ENCODE results near the gene JAK1.
A peak's percentile ranks its signal among the peaks of the same experiment; 100 is the strongest.

Gene JAK1

GRCh38 chr1:64973061-64973647 lies 6.8 kb upstream of the JAK1 start:
- Histone ChIP-seq H3K27me3 (ENCODE audit: low read depth, low read length) (no peaks in the 10 kb centered on the region), H3K9ac (ENCODE audit: low read length) (no peak overlapping the region), H3K9me3 (ENCODE audit: insufficient read depth, low read length) (no peaks in the 10 kb centered on the region), H3K27ac (ENCODE audit: low read length) (no peak overlapping the region), H2AFZ (ENCODE audit: low read depth, low read length) (no peak overlapping the region), H3K4me1 (ENCODE audit: low read length) (no peaks in the 10 kb centered on the region), H3K79me2 (ENCODE audit: low read length) (no peaks in the 10 kb centered on the region), H3K36me3 (replicated peaks; ENCODE audit: low read depth, low read length) (no peaks in the 10 kb centered on the region), H3K4me3 (ENCODE audit: low read length) (no peak overlapping the region), H3K4me2 (ENCODE audit: low read length) (no peak overlapping the region), H4K20me1 (ENCODE audit: insufficient read depth, low read length) (no peaks in the 10 kb centered on the region)
- TF ChIP-seq, protein P1, sequence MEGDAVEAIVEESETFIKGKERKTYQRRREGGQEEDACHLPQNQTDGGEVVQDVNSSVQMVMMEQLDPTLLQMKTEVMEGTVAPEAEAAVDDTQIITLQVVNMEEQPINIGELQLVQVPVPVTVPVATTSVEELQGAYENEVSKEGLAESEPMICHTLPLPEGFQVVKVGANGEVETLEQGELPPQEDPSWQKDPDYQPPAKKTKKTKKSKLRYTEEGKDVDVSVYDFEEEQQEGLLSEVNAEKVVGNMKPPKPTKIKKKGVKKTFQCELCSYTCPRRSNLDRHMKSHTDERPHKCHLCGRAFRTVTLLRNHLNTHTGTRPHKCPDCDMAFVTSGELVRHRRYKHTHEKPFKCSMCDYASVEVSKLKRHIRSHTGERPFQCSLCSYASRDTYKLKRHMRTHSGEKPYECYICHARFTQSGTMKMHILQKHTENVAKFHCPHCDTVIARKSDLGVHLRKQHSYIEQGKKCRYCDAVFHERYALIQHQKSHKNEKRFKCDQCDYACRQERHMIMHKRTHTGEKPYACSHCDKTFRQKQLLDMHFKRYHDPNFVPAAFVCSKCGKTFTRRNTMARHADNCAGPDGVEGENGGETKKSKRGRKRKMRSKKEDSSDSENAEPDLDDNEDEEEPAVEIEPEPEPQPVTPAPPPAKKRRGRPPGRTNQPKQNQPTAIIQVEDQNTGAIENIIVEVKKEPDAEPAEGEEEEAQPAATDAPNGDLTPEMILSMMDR (IDR thresholded peaks at IDR 0.05; ENCODE audit: low read depth, low read length) = no peak
- no peak for TF ChIP-seq EZH2phosphoT487 (IDR thresholded peaks at IDR 0.05; ENCODE audit: low read depth)

- no peak overlapping the region for H2AFZ ChIP-seq (ENCODE audit: low read depth, low read length)
- H3K36me3 ChIP-seq (replicated peaks; ENCODE audit: low read depth, low read length) = no peaks in the 10 kb centered on the region
- no peak overlapping the region for H3K27ac ChIP-seq (ENCODE audit: low read length)
- H3K9ac ChIP-seq (ENCODE audit: low read length) = no peak overlapping the region
- TF ChIP-seq, protein P1 (IDR thresholded peaks at IDR 0.05; ENCODE audit: low read depth, low read length) = peak; percentile 6; the same call in 1 of the 2 replicates
- no peak for TF ChIP-seq EZH2phosphoT487 (IDR thresholded peaks at IDR 0.05; ENCODE audit: low read depth)
- peaks cover 13% of the 10 kb centered on the region; the same call in 1 of the 2 replicates for H4K20me1 ChIP-seq (ENCODE audit: insufficient read depth, low read length)
- no peak overlapping the region for H3K4me3 ChIP-seq (ENCODE audit: low read length)
- no peaks in the 10 kb centered on the region for H3K9me3 ChIP-seq (ENCODE audit: insufficient read depth, low read length)
- H3K4me1 ChIP-seq (ENCODE audit: low read length) = peaks cover 13% of the 10 kb centered on the region
- peaks cover 3% of the 10 kb centered on the region for H3K27me3 ChIP-seq (ENCODE audit: low read depth, low read length)
- H3K4me2 ChIP-seq (ENCODE audit: low read length) = no peak overlapping the region
- H3K79me2 ChIP-seq (ENCODE audit: low read length) = peaks cover 18% of the 10 kb centered on the region
Measured at GRCh38 chr1:64969305-64970046, 3.1 kb upstream of the JAK1 start.

DNA sequence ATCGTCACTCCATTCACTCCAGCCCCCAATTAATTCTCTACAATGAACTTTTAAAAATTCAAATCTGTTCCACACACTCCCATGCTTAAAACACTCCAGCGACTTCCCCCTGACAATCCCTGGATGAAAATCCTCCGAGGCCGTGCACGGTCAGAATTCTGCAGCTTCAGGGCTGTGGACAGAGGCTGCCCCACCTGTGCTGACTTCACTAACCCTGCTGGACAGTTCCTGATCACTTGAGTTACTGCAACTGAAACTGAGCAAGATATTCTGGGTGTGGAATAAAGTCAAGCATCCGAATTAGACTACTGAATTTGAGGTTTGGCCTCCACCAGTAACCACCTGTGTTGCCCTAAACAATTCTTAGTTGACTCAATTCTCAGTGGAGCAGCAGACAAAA lies 1.0 kb upstream of the JAK1 start:
- Histone ChIP-seq H3K36me3 (replicated peaks; ENCODE audit: low read depth, low read length) (no peaks in the 10 kb centered on the region), H4K20me1 (ENCODE audit: insufficient read depth, low read length) (peaks cover 22% of the 10 kb centered on the region), H3K79me2 (ENCODE audit: low read length) (peaks cover 39% of the 10 kb centered on the region), H3K27ac (ENCODE audit: low read length) (no peak overlapping the region), H3K4me2 (ENCODE audit: low read length) (peak overlapping the region; percentile 90), H3K9me3 (ENCODE audit: insufficient read depth, low read length) (no peaks in the 10 kb centered on the region), H3K27me3 (ENCODE audit: low read depth, low read length) (peaks cover 3% of the 10 kb centered on the region), H2AFZ (ENCODE audit: low read depth, low read length) (0 out of 2 replicates have a peak overlapping the region, but pooled peaks have one; percentile 73), H3K9ac (ENCODE audit: low read length) (peak overlapping the region; percentile 65; the same call in 1 of the 2 replicates), H3K4me3 (ENCODE audit: low read length) (peak overlapping the region; percentile 87), H3K4me1 (ENCODE audit: low read length) (peaks cover 34% of the 10 kb centered on the region)
- no peak for TF ChIP-seq EZH2phosphoT487 (IDR thresholded peaks at IDR 0.05; ENCODE audit: low read depth)
- TF ChIP-seq, protein P1 (IDR thresholded peaks at IDR 0.05; ENCODE audit: low read depth, low read length) = no peak

DNA sequence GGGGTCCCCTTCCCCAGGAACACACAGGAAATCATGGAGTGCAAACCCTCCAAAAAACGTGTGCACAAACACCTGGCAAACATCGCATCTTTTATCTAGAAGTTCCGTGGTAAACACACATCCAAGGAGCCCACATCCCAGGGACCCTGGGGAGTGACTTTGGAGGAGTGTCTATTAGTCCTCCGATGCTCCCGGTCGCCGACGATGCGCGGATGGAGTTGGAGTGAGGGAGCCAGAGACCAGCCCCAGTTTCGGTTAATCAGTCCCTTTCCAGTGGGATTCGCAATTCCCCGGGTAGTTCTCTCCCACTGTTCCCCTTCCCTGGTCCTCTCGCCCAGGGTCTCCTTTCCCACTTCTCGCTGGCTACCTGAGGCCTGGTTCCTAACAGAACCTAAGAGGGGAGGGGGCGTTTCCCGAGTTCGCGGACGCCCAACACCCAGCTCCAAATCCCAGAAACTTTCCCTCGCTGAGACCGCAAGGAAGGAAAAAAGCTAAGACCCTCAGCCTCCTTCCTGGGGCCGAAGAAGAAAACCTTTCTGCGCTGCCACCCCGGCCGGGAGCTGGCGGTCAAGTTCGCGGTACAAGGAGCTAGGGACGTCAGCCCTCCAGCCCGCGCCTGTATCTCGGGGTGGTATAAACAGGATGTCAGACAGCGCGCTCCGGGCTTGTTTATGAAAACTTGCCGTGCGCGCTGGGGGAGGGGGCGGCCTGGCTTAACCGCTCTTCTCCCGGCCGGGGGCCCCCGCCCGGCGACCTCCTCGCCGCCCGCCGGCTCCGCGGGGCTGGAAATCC lies 787 bp downstream of the JAK1 start:
- peaks cover 50% of the 10 kb centered on the region for H3K4me1 ChIP-seq (ENCODE audit: low read length)
- H3K36me3 ChIP-seq (replicated peaks; ENCODE audit: low read depth, low read length) = no peaks in the 10 kb centered on the region
- peak overlapping the region; percentile 81 for H3K9ac ChIP-seq (ENCODE audit: low read length)
- peaks cover 3% of the 10 kb centered on the region for H3K27me3 ChIP-seq (ENCODE audit: low read depth, low read length)
- peak overlapping the region; percentile 99 for H3K27ac ChIP-seq (ENCODE audit: low read length)
- H3K79me2 ChIP-seq (ENCODE audit: low read length) = peaks cover 54% of the 10 kb centered on the region
- peak overlapping the region; percentile 87 for H3K4me3 ChIP-seq (ENCODE audit: low read length)
- TF ChIP-seq, protein P1 (IDR thresholded peaks at IDR 0.05; ENCODE audit: low read depth, low read length) = no peak
- no peak for TF ChIP-seq EZH2phosphoT487 (IDR thresholded peaks at IDR 0.05; ENCODE audit: low read depth)
- H3K9me3 ChIP-seq (ENCODE audit: insufficient read depth, low read length) = no peaks in the 10 kb centered on the region
- H2AFZ ChIP-seq (ENCODE audit: low read depth, low read length) = no peak overlapping the region
- H3K4me2 ChIP-seq (ENCODE audit: low read length) = peak overlapping the region; percentile 86
- peaks cover 28% of the 10 kb centered on the region for H4K20me1 ChIP-seq (ENCODE audit: insufficient read depth, low read length)

Measured in OCI-LY3 (cell line).